ENCODE measurements around the gene RPS14.
"Not testable (repeated sequence)": the region's sequence is repeated elsewhere in the genome, so short reads cannot be mapped to it uniquely, and the experiment has no call there.

The RPS14 gene

DNA sequence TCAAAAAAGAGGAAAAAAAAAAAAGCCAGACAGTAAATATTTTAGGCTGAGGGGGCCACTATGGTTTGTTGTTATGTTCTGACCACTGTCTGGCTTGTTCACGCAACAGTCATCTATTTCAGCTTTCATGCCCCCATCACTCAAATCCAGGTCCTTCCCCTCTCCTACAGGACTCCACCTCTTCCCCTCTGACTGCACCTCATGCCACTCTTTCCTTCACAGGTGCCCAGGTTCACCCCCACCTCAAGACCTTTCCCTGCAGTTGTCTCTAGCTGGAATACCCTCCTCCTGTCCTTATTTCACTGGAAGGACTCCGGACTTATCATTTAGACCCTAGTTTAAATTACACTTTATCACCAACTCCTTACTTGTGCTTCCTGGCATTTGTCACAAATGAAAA lies 3.5 kb downstream of the RPS14 start:
- no peak for DNase-seq (ENCODE audit: low read depth in 2 of 2)

DNA sequence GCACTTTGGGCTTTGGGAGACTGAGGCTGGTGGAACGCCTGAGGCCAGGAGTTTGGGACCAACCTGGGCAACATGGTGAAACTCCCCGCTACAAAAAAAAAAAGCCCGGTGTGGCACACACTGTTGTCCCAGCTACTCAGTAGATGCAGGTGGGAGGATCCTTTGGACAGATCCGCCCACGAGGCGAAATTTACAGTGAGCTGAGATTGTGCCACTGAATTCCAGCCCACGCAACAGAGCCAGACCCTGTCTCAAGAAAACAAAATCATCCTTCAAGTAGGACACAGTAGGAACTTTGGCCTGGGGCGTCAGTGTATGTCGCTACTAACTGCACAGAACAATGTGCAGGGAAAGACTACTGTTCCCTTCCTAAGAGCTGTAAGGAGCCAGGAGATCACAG lies 4.8 kb downstream of the RPS14 start:
- no peak for DNase-seq (ENCODE audit: low read depth in 2 of 2)

DNA sequence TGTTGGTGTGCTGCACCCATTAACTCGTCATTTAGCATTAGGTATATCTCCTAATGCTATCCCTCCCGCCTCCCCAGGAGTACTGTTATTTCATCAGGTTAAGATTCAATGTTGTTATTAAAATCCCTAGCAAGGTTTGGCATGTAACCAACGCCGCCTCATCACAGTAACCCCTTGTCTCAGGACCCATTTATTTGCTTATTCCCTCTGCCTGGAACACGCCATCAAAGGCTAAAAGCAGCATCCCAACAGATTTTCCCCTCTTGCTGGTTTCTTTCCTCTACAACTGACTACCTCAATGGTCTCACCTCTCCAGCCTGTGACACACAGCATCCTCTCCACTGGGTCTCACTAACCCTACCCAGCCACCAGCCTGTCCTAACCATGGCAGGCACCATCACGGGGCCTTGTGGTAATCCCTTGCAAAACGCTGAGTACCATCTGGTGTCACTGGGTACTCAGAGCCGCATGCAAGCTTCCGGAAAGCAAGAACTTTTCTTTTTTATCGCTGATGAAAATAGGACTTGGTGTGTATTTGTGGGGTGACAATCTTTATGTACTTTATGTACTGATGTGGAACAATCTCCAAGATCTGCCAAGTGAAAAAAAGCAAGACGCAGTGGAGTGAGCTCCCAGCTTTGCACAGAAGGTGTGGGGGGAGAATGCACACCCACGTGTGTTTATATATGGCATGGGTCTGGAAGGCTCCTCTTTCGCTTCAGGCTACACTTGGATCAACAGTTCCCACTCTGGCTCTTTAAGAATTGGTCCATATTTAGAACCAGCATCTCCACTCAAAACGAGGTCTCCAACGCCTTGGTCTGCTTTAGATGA lies 6.1 kb downstream of the RPS14 start:
- DNase-seq (ENCODE audit: low read depth in 2 of 2): no peak

DNA sequence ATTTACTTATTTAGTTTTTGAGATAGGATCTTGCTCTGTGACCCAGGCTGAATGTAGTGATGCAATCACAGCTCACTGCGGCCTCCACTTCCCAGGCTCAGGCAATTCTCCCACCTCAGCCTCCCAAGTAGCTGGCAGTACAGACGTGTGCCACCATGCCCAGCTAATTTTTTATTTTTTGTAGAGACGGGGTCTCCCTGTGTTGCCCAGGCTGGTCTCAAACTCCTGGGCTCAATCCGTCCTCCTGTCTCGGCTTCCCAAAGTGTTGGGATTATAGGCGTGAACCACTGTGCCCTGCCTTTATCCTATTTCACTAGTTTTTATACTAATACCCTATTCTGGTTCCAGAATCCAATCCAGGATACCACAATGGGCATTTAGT lies 6.8 kb downstream of the RPS14 start:
- no peak for DNase-seq (ENCODE audit: low read depth in 2 of 2)

DNA sequence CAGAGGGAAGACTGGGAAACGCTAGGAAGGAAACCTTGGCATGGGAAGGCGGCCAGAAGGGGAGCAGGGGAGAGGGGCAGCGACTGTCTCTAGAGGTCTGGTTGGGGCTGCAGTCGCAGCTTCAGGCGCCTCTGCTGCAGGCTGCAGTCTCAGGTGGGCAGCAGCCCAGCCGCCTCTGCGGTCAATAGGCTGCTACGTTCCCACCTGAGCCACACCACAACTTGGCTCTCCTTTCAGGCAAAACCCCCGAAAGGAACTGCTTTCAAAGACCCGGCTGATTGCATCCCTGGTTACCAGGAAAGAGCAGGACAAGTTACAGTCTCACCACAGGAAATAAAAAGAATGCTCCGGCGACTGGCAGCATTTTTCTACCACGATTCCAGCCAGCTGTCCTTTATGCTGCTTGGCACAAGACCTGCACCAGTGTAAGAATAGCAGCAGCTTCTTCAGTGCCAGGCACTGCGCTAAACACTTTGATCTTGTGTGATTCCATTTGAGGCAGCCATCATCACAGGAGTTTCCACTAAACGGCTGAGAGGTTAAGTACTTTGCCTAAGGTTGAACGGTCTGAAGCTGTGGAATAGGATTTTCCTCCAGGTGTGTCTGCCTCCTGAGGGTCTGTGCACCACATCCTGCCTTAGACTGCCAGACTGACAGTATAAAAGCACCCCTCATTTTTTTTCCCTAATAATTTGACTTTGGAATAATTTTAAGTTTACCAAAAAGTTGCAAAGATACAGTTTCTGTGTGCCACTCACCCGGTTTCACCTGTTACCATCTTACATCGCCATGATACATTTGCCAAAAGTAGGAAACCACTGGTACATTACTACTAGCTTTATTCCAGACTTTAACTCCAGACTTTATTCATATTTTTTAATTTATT lies 7.5 kb downstream of the RPS14 start:
- DNase-seq (ENCODE audit: low read depth in 2 of 2): no peak

DNA sequence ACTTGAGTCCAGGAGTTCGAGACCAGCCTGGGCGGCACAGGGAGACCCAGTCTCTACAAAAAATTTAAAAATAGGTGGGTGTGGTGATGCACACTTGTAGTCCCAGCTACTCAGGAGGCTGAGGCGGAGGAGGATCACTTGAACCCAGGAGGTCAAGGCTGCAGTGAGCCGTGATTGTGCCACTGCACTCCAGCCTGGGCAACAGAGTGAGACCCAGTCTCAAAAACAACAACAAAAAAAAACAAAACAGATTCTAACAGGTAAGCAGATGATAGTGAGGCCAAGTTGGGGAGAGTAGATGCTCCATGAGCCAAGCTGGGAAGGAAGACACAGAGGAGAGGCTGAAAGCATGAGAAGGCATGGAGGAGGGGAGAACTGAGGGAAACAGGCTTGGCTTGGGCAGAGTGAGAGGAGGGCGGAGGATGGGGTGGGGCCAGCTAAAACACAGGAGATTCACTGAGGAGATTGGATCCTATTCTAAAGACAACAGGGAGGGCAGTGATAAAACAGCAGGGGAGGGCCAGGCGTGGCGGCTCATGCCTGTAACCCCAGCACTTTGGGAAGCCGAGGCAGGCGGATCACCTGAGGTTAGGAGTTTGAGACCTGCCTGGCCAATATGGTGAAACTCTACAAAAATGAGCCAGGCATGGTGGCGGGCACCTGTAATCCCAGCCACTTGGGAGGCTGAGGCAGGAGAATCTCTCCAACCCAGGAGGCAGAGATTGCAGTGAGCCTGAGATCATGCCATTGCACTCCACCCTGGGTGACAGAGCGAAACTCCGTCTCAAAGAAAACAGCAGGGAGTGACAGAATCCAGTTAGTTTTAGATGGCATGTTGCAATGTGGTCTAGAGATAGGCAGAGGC lies 8.4 kb downstream of the RPS14 start:
- DNase-seq (ENCODE audit: low read depth in 2 of 2): no peak

DNA sequence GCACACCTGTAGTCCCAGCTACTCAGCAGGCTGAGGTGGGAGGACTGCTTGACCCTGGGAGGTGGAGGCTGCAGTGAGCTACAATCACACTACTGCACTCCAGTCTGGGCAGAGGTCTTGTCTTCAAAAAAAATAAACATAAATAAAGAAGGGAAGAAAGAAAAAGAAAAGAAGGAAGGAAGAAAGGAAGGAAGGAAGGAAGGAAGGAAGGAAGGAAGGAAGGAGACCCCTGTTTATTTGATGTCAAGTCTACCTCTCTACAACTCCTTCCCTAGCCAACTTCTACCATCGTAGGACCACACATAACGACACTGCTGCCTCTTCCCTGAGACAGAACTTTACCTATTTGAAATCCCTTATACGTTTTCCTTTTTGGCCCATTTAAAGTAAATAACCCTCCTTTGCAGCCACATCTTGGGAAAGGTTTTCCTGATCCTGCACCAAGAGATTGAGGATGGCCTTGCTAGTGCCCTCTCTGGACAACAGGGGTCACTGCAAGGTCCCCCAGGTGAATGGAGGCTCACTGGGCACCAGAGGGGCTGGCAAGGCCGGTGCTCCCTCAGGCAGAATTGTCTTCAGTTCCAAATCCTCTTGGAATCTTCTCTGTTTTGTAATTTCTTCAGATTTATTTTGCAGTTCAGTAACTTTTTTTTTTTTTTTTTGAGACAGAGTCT lies 10.5 kb downstream of the RPS14 start:
- DNase-seq (ENCODE audit: low read depth in 2 of 2): no peak

DNA sequence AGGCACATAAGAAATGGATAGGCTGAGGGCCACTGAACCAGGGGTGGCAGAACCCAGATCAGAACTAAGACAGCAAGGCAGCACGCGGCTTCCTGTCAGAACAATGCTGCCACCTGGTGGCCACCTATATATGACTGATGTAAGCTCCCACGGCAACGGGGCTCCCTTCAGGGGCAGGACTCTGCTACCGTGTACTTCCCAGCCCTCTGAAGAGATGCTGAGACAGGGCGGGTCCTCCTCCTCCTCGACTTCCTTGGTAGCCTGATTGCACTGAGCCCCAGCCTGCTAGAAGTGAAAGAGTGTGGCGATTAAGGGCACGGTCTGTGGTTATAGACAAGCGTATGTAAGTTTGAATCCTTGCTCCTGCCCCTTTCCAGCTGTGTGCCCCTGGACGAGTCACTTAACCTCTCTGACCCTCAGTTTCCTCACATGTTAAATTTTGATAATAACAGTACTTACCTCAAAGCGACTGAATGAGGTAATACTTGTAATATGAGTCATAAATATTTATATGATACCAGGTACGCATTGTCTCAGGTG lies 13.3 kb downstream of the RPS14 start:
- DNase-seq (ENCODE audit: low read depth in 2 of 2): peak; percentile 83 to 90

DNA sequence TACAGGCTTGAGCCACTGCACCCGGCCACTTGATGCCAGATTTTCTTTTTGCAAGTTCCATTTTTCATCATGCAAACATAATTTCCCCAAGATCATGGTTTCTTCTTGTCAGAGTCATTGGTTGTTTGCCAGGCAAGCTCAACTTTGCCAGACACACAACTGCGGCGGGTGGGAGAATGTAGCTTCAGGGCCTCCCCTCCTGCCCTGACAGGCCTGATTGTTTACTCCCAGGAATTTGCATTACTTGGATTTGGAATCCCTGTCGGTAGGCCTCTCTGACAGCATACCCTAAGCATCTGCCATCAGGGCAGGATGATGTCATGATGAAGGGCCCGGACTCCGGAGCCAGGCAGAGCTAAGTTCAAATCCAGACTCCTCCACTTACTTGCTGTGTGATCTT lies 15.1 kb downstream of the RPS14 start:
- no peak for DNase-seq (ENCODE audit: low read depth in 2 of 2)

DNA sequence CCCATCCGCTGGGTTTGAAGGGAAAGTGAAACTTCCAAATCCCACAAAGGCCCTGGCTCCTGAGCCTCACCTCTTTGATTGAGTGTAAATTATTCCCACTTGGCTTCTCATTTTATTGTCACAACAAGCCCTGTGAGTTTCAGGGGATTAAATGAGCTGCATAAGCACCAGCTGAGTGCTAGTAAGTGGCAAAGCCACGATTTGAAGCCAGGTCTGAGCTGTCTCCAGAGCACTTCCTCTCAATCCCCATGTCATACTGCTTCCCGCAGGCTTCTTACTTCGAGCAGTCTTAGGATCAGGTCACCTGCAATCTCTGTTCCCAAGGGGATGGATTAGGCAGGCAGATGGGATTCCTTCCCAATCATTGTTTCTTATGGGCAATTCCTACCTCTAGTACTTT lies 18.0 kb downstream of the RPS14 start:
- no peak for DNase-seq (ENCODE audit: low read depth in 2 of 2)

DNA sequence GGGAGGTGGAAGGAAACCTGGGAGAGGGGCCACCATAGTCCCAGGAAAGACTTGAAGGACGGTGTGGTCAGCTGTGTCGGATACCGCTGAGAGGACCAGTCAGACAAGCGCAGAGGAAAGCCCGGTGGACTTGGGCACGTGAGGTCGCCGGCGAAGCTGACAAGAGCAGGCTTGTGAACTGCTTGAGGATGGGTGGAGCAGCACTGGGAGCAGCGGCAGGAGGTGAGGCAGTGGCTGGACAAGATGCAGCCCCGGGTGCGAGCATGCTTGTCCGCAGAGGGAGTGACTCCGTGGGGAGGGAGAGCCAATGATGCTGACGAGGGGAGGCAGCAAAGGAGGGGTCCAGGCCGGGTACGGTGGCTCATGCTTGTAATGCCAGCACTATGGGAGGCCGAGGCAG lies 18.5 kb downstream of the RPS14 start:
- no peak for DNase-seq (ENCODE audit: low read depth in 2 of 2)

DNA sequence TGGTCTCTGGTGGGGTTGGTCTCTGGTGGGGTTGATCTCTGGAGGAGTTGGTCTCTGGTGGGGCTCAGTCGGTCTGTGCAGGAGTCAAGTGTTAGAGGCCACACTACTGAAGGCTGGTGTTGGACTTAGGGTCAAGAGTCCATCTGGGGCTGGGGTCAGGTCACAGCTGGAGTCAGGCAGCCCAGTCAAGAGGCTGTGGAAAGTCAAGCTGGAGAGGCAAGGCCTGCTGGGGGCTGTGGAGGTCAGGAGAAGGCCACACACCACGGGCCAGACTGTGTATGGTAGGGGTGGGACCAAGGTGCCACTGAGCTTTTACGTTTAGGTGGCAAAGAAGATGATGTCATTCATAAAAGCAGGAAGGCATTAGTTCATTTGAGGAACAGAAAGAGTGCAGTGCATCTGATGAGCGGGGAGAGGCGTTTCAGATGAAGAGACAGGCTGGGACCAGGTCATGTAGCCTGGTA lies 20.1 kb downstream of the RPS14 start:
- no peak for DNase-seq (ENCODE audit: low read depth in 2 of 2)

DNA sequence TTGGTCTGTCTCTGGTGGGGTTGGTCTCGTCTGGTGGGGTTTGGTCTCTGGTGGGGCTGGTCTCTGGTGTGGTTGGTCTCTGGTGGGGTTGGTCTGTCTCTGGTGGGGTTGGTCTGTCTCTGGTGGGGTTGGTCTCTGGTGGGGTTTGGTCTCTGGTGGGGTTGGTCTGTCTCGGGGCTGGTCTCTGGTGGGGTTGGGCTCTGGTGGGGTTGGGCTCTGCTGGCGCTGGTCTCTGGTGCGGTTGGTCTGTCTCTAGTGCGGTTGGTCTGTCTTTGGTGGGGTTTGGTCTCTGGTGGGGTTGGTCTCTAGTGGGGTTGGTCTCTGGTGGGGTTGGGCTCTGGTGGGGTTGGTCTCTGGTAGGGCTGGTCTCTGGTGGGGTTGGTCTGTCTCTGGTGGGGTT lies 20.6 kb downstream of the RPS14 start:
- no peak for DNase-seq (ENCODE audit: low read depth in 2 of 2)

DNA sequence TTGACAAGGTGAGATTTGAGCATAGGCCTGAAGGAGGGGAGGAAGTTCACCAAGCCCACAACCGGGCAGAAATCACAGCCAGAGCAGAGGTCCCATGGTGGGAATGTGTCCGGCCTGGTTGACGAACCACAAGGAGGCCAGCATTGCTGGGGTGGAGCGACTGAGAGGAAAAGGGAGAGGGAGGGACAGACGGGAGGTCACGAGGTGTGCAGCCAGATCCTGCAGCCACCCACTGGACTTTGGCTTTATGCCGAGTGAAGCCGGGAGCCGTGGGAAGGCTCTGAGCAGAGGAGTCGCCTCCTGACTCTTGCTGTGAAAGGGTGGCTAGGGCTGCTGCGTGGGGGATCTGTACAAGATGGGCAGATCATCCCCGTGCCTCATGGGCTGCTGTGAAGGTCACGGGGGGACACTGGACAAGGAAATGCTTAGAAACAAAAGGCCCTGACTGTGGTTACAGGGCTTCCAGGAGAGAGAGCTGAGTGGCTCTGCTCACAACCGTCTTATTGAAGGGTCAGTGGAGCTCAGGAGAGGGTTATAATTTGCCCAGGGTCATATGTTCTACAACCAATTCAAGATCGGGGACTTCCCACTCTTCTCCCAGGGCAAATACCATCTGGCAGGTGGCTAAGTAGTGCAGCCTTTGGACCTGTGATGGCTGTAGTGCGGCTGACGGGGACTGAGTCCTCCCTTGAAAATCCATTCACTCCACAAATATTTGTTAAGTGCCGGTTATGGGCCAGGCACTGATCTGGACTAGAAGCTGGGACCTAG lies 21.2 kb downstream of the RPS14 start:
- no peak for DNase-seq (ENCODE audit: low read depth in 2 of 2)

DNA sequence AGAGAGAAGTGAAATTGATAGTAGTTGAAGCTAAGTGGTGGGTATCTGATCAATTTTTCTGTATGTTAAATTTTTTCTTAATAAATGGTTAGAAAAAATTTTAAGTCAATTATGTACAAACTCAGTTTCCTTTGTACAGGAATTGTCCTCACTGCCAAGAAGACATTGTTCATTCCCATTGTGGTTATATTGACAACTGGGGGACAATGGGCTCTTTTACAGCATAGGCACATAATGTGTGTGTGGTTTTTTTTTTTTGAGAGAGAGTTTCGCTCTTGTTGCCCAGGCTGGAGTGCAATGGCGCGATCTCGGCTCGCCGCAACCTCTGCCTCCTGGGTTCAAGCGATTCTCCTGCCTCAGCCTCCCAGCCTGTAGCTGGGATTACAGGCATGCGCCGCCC lies 23.4 kb downstream of the RPS14 start:
- not testable (repeated sequence) for DNase-seq (ENCODE audit: low read depth in 2 of 2)

DNA sequence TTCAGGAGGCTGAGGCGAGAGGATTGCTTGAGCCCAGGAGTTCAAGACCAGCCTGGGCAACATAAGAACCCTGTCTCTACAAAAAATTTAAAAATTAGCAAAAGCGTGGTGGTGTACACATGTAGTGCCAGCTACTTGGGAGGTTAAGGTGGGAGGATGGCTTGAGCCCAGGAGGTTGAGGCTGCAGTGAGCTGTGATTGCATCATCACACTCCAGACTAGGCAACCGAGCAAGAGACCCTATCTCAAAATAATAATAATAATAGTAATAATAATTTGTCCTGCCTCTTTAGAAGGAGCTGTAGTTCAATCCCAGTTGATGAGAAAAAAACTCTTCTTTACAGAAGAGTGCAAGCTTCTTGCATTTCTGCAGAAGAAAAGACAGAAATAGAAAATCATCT lies 26.8 kb downstream of the RPS14 start:
- no peak for DNase-seq (ENCODE audit: low read depth in 2 of 2)

DNA sequence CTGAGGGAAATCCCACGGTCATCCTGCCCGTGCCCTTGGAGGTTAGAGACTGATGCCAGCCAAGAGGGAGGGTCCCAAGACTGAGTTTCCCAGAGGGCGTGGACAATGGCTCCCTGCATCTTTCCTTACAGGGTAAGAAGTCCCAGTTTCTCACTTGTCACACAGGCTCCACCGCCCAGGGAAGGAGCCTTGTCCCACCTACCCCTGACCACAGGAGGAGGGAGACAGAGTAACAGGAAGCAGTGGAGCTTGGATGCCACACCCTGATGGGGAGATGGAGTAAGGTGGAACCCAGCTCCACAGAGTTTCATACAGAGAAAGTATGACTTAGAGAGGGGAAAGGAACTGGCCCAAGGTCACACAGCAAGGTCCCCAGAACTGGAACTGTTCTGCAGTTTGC lies 27.5 kb downstream of the RPS14 start:
- DNase-seq (ENCODE audit: low read depth in 2 of 2): no peak

DNA sequence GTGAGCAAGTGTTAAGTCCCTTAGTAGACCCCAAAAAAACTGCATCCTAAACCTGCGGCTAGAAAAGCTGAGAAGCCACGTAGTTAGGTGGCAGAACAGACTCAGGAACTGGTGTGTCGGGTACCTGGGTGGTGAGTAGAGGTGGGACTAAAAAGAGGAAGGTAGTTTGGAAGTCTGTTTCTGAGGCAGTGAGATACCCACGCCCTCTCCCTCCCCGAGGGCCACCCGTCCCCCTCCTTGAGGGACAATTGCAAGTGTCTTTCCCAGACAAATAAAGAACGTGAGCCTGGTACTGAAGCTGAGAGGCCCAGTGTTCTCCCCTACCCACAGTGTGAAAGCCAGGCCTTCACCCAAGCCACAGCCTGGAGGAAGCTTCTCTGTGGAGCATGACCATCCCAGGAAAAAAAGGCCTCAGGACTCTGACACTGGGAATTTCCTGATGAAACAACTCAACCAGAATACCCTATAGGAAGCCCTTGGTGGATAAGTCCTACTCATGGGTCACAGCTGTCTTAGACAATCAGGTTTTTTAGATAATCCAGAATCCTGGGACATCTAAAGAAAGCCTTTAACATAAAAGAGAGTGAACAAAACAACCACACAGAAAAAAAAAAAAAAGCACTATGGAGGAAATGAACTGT lies 29.8 kb downstream of the RPS14 start:
- no peak for DNase-seq (ENCODE audit: low read depth in 2 of 2)

DNA sequence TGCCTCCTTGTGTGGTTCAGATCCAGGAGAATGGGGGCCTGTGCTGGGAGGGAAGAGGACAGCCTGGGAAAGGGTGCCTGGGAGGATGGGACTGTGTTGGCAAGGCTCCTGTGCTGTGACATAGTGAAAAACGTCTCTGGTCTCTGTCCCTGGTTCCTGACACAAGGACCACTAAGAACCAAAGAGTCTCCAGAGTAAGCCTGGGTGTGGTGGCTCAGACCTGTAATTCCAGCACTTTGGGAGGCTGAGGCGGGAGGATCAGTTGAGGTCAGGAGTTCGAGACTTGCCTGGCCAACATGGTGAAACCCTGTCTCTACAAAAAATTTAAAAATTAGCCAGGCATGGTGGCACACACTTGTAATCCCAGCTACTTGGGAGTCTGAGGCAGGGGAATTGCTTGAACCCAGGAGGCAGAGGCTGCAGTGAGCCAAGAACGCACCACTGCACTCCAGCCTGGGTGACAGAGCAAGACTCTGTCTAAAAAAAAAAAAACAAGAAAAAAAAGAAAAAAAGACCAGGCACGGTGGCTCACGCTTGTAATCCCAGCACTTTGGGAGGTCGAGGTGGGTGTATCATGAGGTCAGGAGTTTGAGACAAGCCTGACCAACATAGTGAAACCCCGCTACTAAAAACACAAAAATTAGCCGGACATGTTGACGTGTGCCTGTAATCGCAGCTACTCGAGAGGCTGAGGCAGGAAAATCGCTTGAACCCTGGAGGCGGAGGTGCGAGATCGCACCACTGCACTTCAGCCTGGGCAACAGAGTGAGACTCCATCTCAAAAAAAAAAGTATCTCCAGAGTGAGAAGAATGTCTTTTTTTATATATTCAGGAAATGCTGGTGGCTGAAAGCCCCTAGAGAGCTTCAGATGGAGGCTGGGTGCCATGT lies 35.4 kb downstream of the RPS14 start:
- DNase-seq (ENCODE audit: low read depth in 2 of 2): not testable (repeated sequence)
